SH-SY5Y (cell line): Measurements from ENCODE around the gene FOXJ3.

Experiments used
- GATA2 ChIP-seq: IDR thresholded peaks from 2 replicates; pipeline ENCODE4 v1.6.1; 2011; ENCODE audit warnings: mild to moderate bottlenecking, low read depth, low read length
- GATA3 ChIP-seq: IDR thresholded peaks from 2 replicates; pipeline ENCODE4 v1.6.1; 2011; ENCODE audit warnings: low read depth, mild to moderate bottlenecking, low read length, moderate library complexity

DNA sequence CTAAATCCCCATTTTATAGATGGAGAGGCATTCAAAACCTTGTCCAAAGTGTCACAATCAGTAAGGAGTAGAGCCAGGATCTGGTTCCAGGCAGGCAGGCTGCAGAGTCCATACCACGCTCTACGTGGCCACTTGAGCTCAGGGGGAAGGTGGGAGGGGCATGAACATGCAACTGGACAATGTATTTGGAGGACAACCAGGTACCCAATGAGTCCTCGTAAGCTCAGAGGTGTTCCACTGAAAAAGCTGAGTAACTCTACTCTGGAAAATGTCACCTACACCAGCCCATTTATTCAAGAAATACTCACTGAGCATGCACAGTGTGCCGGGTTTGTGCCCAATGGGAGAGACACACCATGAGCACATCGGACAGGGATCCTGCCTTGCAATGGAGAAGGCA is 193.1 kb downstream of the FOXJ3 start:
- TF ChIP-seq GATA3 (no peak), GATA2 (no peak)
